Glutamatergic neuron (in vitro differentiated cells): Measurements from ENCODE around the gene MED26. TPM values are rescaled to one million over a fixed set of nuclear protein-coding genes. Genes with fewer than 3 reads are reported as not detected.

Source experiments
- DNase-seq: peaks from one replicate; pipeline ENCODE4 v3.0.0; 2022
- H3K27ac Mint-ChIP-seq: one replicate; pipeline ENCODE4 v1.8.0; 2020; ENCODE audit warnings: mild to moderate bottlenecking, mixed read lengths, inconsistent platforms; ENCODE audit not compliant: unreplicated experiment
- H3K27me3 Mint-ChIP-seq: one replicate; pipeline ENCODE4 v1.8.0; 2020; ENCODE audit warnings: mild to moderate bottlenecking, moderate library complexity, mixed read lengths, inconsistent platforms; ENCODE audit not compliant: unreplicated experiment
- H3K36me3 Mint-ChIP-seq: one replicate; pipeline ENCODE4 v1.8.0; 2020; ENCODE audit warnings: mild to moderate bottlenecking, mixed read lengths, inconsistent platforms; ENCODE audit not compliant: unreplicated experiment
- H3K4me1 Mint-ChIP-seq: one replicate; pipeline ENCODE4 v1.8.0; 2020; ENCODE audit warnings: mild to moderate bottlenecking, low read depth, mixed read lengths, inconsistent platforms; ENCODE audit not compliant: unreplicated experiment
- H3K4me3 Mint-ChIP-seq: one replicate; pipeline ENCODE4 v1.8.0; 2020; ENCODE audit warnings: mild to moderate bottlenecking, mixed read lengths, inconsistent platforms; ENCODE audit not compliant: unreplicated experiment
- H3K9me3 Mint-ChIP-seq: one replicate; pipeline ENCODE4 v1.8.0; 2020; ENCODE audit warnings: mild to moderate bottlenecking, moderate library complexity, mixed read lengths, inconsistent platforms; ENCODE audit not compliant: unreplicated experiment
- CTCF ChIP-seq: fragments of 200-600 bp; sonication (generic); IDR thresholded peaks from one replicate; pipeline ENCODE4 v1.5.0; 2021; ENCODE audit not compliant: partially characterized antibody, unreplicated experiment
- total RNA-seq: library from RNA; stranded (reverse); fragmentation: NEBNext Ultra II Directional; extraction: Animal tissue kit (Norgen Biotek cat#: 25700); gene quantifications from one replicate; pipeline ENCODE4 v1.2.1, GENCODE V29; 2021; ENCODE audit not compliant: unreplicated experiment

MED26 gene
- total RNA-seq, 1 donor from 2014 or later, result 9.8 TPM

DNA sequence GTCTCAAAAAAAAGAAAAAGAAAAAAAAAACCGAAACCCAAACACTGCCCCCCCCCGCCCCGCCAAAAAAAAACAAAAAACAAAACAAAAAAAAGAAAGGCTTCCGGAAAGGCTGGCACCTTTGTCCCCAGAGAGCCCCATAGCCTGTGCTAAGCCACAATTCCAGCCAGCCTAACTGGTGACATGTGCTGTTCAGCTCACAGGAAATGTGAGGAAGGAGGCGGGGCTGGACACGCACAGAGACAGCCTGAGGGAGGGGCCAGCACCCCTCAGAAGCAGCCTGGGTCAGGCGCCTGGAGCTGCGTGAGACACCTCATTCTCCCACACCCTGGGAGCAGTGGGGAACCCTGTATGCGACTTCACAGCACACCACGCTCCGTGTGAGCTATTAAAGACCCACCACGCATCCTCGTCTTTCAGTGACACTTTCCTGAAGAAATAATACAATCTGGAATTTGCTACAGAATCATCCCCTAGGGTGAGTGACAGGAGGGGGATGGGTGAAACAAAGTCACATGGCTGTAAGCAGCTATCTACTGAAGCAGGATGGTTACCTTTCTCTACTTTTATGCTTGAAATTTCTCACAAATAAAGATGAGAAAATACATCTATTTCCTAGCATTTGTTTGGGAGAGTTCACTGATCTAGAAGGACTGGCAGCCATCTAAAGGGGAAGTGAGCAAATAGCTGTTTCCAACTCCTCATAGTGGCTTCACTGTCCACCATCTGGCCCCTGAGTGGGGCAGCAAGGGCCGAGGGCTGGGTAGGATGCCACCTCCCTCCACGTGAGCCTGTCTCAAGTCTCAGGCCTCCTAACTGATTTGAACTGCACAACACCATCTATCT lies 43.5 kb downstream of the MED26 start:
- Mint-ChIP-seq H3K4me3 (peak overlapping the region; percentile 80), H3K27ac (peak overlapping the region; percentile 94), H3K9me3 (peaks cover 14% of the 10 kb centered on the region), H3K4me1 (peaks cover 62% of the 10 kb centered on the region), H3K36me3 (no peaks in the 10 kb centered on the region), H3K27me3 (peaks cover 3% of the 10 kb centered on the region)
- peak; percentile 87 for DNase-seq
- TF ChIP-seq CTCF, result no peak

GRCh38 chr19:16582486-16583261 lies 45.3 kb downstream of the MED26 start:
- Mint-ChIP-seq H3K9me3 (peaks cover 11% of the 10 kb centered on the region), H3K27me3 (peaks cover 6% of the 10 kb centered on the region), H3K4me1 (peaks cover 52% of the 10 kb centered on the region), H3K4me3 (no peak overlapping the region), H3K27ac (peak overlapping the region; percentile 94), H3K36me3 (no peaks in the 10 kb centered on the region)
- no peak for DNase-seq
- no peak for TF ChIP-seq CTCF

GRCh38 chr19:16581971-16582343 lies 46.0 kb downstream of the MED26 start:
- Mint-ChIP-seq H3K27me3 (peaks cover 6% of the 10 kb centered on the region), H3K9me3 (peaks cover 11% of the 10 kb centered on the region), H3K4me3 (peak overlapping the region; percentile 43), H3K27ac (peak overlapping the region; percentile 12), H3K36me3 (no peaks in the 10 kb centered on the region), H3K4me1 (peaks cover 50% of the 10 kb centered on the region)
- no peak for TF ChIP-seq CTCF
- no peak for DNase-seq

DNA sequence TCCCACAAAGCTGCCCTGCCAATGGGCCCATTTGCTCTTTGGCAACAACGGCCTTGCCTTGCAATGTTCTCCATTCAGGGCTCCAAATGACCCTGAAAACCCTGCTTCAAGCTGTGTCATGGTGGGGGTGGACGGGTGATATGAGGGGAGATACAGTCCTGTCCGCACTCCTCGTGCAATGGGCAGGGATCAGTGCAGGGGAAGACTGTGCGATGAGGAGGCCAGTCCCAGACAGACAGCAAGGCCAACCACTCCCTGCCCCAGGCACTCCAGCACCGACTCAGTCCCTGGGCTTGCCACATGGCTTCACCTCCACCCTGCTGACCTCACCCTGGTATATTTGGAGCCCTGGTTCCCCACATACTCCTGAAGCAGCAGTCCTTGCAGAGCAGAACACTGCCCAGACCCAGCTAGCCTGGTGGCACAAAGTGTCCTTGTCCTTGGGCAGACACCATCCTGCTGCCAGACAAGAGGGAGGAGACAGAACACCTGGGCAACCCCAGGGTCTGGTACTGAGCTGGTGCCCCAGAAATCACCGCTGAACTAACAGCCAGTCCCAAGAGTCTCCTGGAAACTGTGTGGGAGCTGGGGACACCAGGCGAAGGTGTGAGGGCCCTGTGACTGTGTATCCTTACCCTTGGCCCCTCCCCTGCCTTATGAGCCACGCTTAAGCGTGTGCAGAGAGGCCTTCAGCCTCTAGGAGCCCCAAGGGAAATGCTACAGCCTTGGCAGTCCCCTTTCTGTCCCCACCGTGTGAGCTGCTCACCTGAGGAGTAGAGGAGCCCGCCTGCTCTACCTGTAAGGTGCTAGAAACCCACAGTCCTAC lies 46.6 kb downstream of the MED26 start:
- no peak overlapping the region for H3K4me3 Mint-ChIP-seq
- H3K36me3 Mint-ChIP-seq, result no peaks in the 10 kb centered on the region
- peaks cover 46% of the 10 kb centered on the region for H3K4me1 Mint-ChIP-seq
- H3K27ac Mint-ChIP-seq, result peak overlapping the region; percentile 73
- peaks cover 6% of the 10 kb centered on the region for H3K27me3 Mint-ChIP-seq
- DNase-seq, result no peak
- TF ChIP-seq CTCF, result no peak
- H3K9me3 Mint-ChIP-seq, result peaks cover 12% of the 10 kb centered on the region
